Liver (tissue), 9 donors: ENCODE results near the gene ATP2B3. TPM values are rescaled to one million over a fixed set of nuclear protein-coding genes. Genes with fewer than 3 reads are reported as not detected.

Source experiments
- DNase-seq: peaks from one replicate; pipeline ENCODE4 v3.0.0-alpha.2; 2017; ENCODE audit warnings: low spot score
- H3K27ac ChIP-seq, 2 donors: one replicate each; pipeline ENCODE4 v1.7.0; 2013; ENCODE audit warnings: inconsistent platforms in 2 of 2, low read length in 2 of 2, control low read depth in 1 of 2, low read depth in 1 of 2, mild to moderate bottlenecking in 1 of 2
- H3K27me3 ChIP-seq, 4 donors: one replicate each; pipeline versions ENCODE4 v1.6.1 to v1.7.0; 2013; ENCODE audit warnings: low read length in 3 of 4, inconsistent platforms in 1 of 4, mild to moderate bottlenecking in 1 of 4, moderate library complexity in 1 of 4; ENCODE audit not compliant: control insufficient read depth in 4 of 4, insufficient read depth in 4 of 4
- H3K36me3 ChIP-seq, 4 donors: one replicate each; pipeline versions ENCODE4 v1.6.1 to v1.7.0; 2013; ENCODE audit warnings: low read length in 3 of 4, mild to moderate bottlenecking in 3 of 4, low read depth in 1 of 4, moderate library complexity in 1 of 4; ENCODE audit not compliant: control insufficient read depth in 4 of 4, insufficient read depth in 3 of 4
- H3K4me1 ChIP-seq, 4 donors: one replicate each; pipeline versions ENCODE4 v1.6.1 to v1.7.0; 2013; ENCODE audit warnings: low read length in 3 of 4, mild to moderate bottlenecking in 3 of 4, moderate library complexity in 1 of 4; ENCODE audit not compliant: control insufficient read depth in 4 of 4, insufficient read depth in 4 of 4
- H3K4me3 ChIP-seq, 3 donors: one replicate each; pipeline versions ENCODE4 v1.6.1 to v1.7.0; 2013; ENCODE audit warnings: low read length in 3 of 3, control low read depth in 1 of 3, low read depth in 1 of 3, mild to moderate bottlenecking in 1 of 3
- H3K9ac ChIP-seq, 2 donors: one replicate each; pipeline ENCODE4 v1.7.0; 2013; ENCODE audit warnings: low read length in 2 of 2, mild to moderate bottlenecking in 2 of 2, moderate library complexity in 2 of 2, control low read depth in 1 of 2, low read depth in 1 of 2
- H3K9me3 ChIP-seq, 4 donors: one replicate each; pipeline versions ENCODE4 v1.6.1 to v1.7.0; 2013; ENCODE audit warnings: low read length in 3 of 4; ENCODE audit not compliant: control insufficient read depth in 4 of 4
- ATF3 ChIP-seq: IDR thresholded peaks from 2 replicates; pipeline ENCODE4 v1.6.1; 2016; ENCODE audit warnings: antibody characterized with exemption
- EGR1 ChIP-seq, 2 donors: IDR thresholded peaks; 2 replicates each; pipeline ENCODE4 v1.6.1; 2016 to 2018; ENCODE audit warnings: antibody characterized with exemption in 2 of 2, low read depth in 2 of 2
- FOXA1 ChIP-seq: IDR thresholded peaks from 2 replicates; pipeline ENCODE4 v1.6.1; 2016; ENCODE audit warnings: antibody characterized with exemption
- FOXA2 ChIP-seq: IDR thresholded peaks from 2 replicates; pipeline ENCODE4 v1.6.1; 2016; ENCODE audit warnings: antibody characterized with exemption
- GABPA ChIP-seq, 2 donors: IDR thresholded peaks in 1 of 2; conservative IDR thresholded peaks in 1 of 2; 2 replicates each; pipeline ENCODE4 v1.6.1; 2016; ENCODE audit warnings: antibody characterized with exemption in 2 of 2, mild to moderate bottlenecking in 1 of 2, moderate library complexity in 1 of 2
- HNF4A ChIP-seq, 2 donors: conservative IDR thresholded peaks; 2 replicates each; pipeline ENCODE4 v1.6.1; 2016; ENCODE audit warnings: antibody characterized with exemption in 2 of 2, mild to moderate bottlenecking in 2 of 2
- HNF4G ChIP-seq: IDR thresholded peaks from 2 replicates; pipeline ENCODE4 v1.6.1; 2016; ENCODE audit warnings: antibody characterized with exemption
- JUND ChIP-seq, 2 donors: IDR thresholded peaks; 2 replicates each; pipeline ENCODE4 v1.6.1; 2016; ENCODE audit warnings: antibody characterized with exemption in 2 of 2
- MAX ChIP-seq: IDR thresholded peaks from 2 replicates; pipeline ENCODE4 v1.6.1; 2016; ENCODE audit warnings: antibody characterized with exemption
- NR2F2 ChIP-seq: IDR thresholded peaks from 2 replicates; pipeline ENCODE4 v1.6.1; 2016; ENCODE audit warnings: antibody characterized with exemption
- RAD21 ChIP-seq, 2 donors: IDR thresholded peaks; 2 replicates each; pipeline ENCODE4 v1.6.1; 2016; ENCODE audit warnings: antibody characterized with exemption in 2 of 2, mild to moderate bottlenecking in 2 of 2
- TAF1 ChIP-seq: conservative IDR thresholded peaks from 2 replicates; pipeline ENCODE4 v1.6.1; 2016; ENCODE audit warnings: antibody characterized with exemption, mild to moderate bottlenecking
- YY1 ChIP-seq: IDR thresholded peaks from 2 replicates; pipeline ENCODE4 v1.6.1; 2016; ENCODE audit warnings: antibody characterized with exemption, mild to moderate bottlenecking
- ZBTB33 ChIP-seq: IDR thresholded peaks from 2 replicates; pipeline ENCODE4 v1.6.1; 2016; ENCODE audit warnings: antibody characterized with exemption
- WGBS: extraction: QIAGEN DNeasy Blood & Tissue Kit; methylation state at CpG from one replicate; pipeline ENCODE4 v1.1.7; 2013; 5-methylcytosine and 5-hydroxymethylcytosine counted together
- polyA plus RNA-seq, 2 donors: library from polyadenylated mRNA; stranded (reverse) in 1 of 2; unstranded in 1 of 2; fragments of 200-250 nt in 1 of 2; fragments of >200 nt in 1 of 2; fragmentation: Nextera tagmentation in 1 of 2; extraction: Ambion mirVana in 1 of 2; gene quantifications; one replicate each; pipeline versions ENCODE4 v1.2.1 to v1.2.3, GENCODE V29; 2013 to 2015
- total RNA-seq, 2 donors: library from RNA; depleted of rRNA; stranded (reverse); fragments of >200 nt; gene quantifications; one replicate each; pipeline ENCODE4 v1.2.3, GENCODE V29; 2014
- donor health status: healthy.
- donor health status: healthy.
- donor health status: healthy.
- donor health status: healthy.
- donor health status: healthy.

ATP2B3 gene
- total and polyA plus RNA-seq, 4 donors: not detected

GRCh38 chrX:153598541-153599191 is 81.2 kb downstream of the ATP2B3 start, which contains the start of gene CCNQ:
TSS of gene CCNQ (minus strand) at chrX:153599139. CDS start at chrX:153599073, 66 bp downstream.
- H3K9me3 ChIP-seq: no peaks in the 10 kb centered on the region
- peak; percentile 34 for DNase-seq
- peak within 1 kb of the TSS; percentile 33 to 83 (median 76) for H3K4me3 ChIP-seq
- WGBS: under 1% methylated on average over 57 of the region's 79 CpGs
- no peaks in the 10 kb centered on the region for H3K27me3 ChIP-seq
- TF ChIP-seq HNF4A (conservative IDR thresholded peaks at IDR 0.05): no peak
- no peak for TF ChIP-seq ATF3
- TF ChIP-seq TAF1: no peak
- TF ChIP-seq JUND (IDR thresholded peaks at IDR 0.05): no peak
- TF ChIP-seq FOXA1: no peak
- TF ChIP-seq RAD21 (IDR thresholded peaks at IDR 0.05): no peak
- no peak for TF ChIP-seq HNF4G
- TF ChIP-seq MAX: no peak
- no peak for TF ChIP-seq GABPA (IDR thresholded peaks at IDR 0.05 in 1 of 2, conservative IDR thresholded peaks at IDR 0.05 in 1 of 2)
- TF ChIP-seq EGR1 (IDR thresholded peaks at IDR 0.05; ENCODE audit: low read depth in 2 of 2): no peak
- TF ChIP-seq ZBTB33: no peak
- no peak for TF ChIP-seq YY1
- peak within 1 kb of the TSS; percentile 37 to 49 for H3K27ac ChIP-seq
- peak within 1 kb of the TSS; percentile 44 to 74 for H3K9ac ChIP-seq
- peaks cover 0 to 24% (median 12%) of the 10 kb centered on the region in 4 donors for H3K4me1 ChIP-seq
- peaks cover 0 to 3% (median 2%) of the 10 kb centered on the region in 4 donors for H3K36me3 ChIP-seq

- Histone ChIP-seq H3K4me1 (peaks cover 0 to 24% (median 12%) of the 10 kb centered on the region in 4 donors), H3K9ac (peak overlapping the region; percentile 44 to 74), H3K4me3 (peak overlapping the region; percentile 33 to 76 (median 70)), H3K36me3 (peaks cover 0 to under 1% (median 0%) of the 10 kb centered on the region in 4 donors), H3K27ac (peak overlapping the region; percentile 37 to 49), H3K9me3 (no peaks in the 10 kb centered on the region), H3K27me3 (no peaks in the 10 kb centered on the region)
- TF ChIP-seq TAF1: no peak
- no peak for TF ChIP-seq FOXA2
- no peak for TF ChIP-seq YY1
- peak; percentile 84 for DNase-seq
- under 1% methylated on average over 58 of the region's 79 CpGs for WGBS
These were observed 82.0 kb downstream of the ATP2B3 start for GRCh38 chrX:153599192-153600031.

GRCh38 chrX:153600032-153600373 is 82.6 kb downstream of the ATP2B3 start:
- 40% methylated on average over 2 of the region's 2 CpGs for WGBS
- no peak for DNase-seq
- peak overlapping the region; percentile 33 to 76 (median 70) for H3K4me3 ChIP-seq

More at GRCh38 chrX:153600032-153600373, 82.6 kb downstream of the ATP2B3 start:
- H3K36me3 ChIP-seq: no peaks in the 10 kb centered on the region
- no peak for TF ChIP-seq NR2F2
- TF ChIP-seq JUND (IDR thresholded peaks at IDR 0.05): no peak
- no peak for TF ChIP-seq EGR1 (IDR thresholded peaks at IDR 0.05; ENCODE audit: low read depth in 2 of 2)
- no peak for TF ChIP-seq ZBTB33
- no peak for TF ChIP-seq FOXA2
- no peak for TF ChIP-seq MAX
- peaks cover 0 to 24% (median 12%) of the 10 kb centered on the region in 4 donors for H3K4me1 ChIP-seq
- H3K9ac ChIP-seq: no peak overlapping the region
- no peaks in the 10 kb centered on the region for H3K27me3 ChIP-seq
- H3K9me3 ChIP-seq: no peaks in the 10 kb centered on the region
- no peak overlapping the region for H3K27ac ChIP-seq
